Mesothelial cell of epicardium (in vitro differentiated cells): ENCODE results near the gene ELF4. TPM values are rescaled to one million over a fixed set of nuclear protein-coding genes. Genes with fewer than 3 reads are reported as not detected.

ENCODE experiments used
- DNase-seq, 2 experiments: peaks; one replicate each; pipeline ENCODE4 v3.0.0; 2021; ENCODE audit warnings: low spot score in 2 of 2; ENCODE audit not compliant: unreplicated experiment in 2 of 2
- H3K27ac Mint-ChIP-seq: 2 replicates; pipeline ENCODE4 v1.8.0; 2021; ENCODE audit warnings: mixed read lengths
- H3K27me3 Mint-ChIP-seq: 2 replicates; pipeline ENCODE4 v1.8.0; 2021; ENCODE audit warnings: low read depth, mixed read lengths
- H3K36me3 Mint-ChIP-seq: 2 replicates; pipeline ENCODE4 v1.8.0; 2021; ENCODE audit warnings: mixed read lengths
- H3K4me1 Mint-ChIP-seq: 2 replicates; pipeline ENCODE4 v1.8.0; 2021; ENCODE audit warnings: mixed read lengths
- H3K4me3 Mint-ChIP-seq: 2 replicates; pipeline ENCODE4 v1.8.0; 2021; ENCODE audit warnings: mild to moderate bottlenecking, moderate library complexity, mixed read lengths
- H3K9me3 Mint-ChIP-seq: 2 replicates; pipeline ENCODE4 v1.8.0; 2021; ENCODE audit warnings: mixed read lengths
- total RNA-seq: library from RNA; stranded (reverse); gene quantifications from 3 replicates; pipeline ENCODE4 v1.2.1, GENCODE V29; 2021
- TF ChIP-seq, protein P1 (sequence below): fragments of 200-600 bp; sonication (generic); IDR thresholded peaks from one replicate; pipeline ENCODE4 v1.5.0; 2021; ENCODE audit warnings: antibody characterized with exemption; ENCODE audit not compliant: unreplicated experiment

The ELF4 gene
- total RNA-seq, 1 donor from 2014 or later = 22.9 TPM

DNA sequence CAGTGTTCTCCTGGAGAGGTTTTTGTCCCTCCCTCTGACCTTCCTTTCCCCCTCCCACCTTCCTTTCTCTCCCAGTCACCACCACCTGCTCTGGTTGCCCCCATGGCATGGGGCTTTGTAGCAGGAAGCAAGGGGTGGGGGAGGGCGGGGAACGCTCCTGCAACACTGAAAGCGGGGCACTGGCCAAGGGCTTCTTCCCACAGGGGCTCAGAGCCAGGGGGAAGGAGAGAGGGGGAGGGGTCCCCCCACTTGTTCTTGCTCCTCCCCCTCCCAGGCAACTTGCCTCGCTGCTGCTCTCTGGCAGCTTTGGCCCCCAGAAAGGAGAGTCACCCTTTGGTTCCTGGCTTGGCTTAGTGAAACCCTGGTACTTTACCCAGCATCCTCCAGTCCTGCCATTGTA lies 79.5 kb downstream of the ELF4 start:
- Mint-ChIP-seq H3K36me3 (peaks cover 29% of the 10 kb centered on the region), H3K27me3 (no peaks in the 10 kb centered on the region), H3K27ac (no peak overlapping the region), H3K9me3 (peaks cover 6% of the 10 kb centered on the region), H3K4me1 (no peaks in the 10 kb centered on the region), H3K4me3 (no peak overlapping the region)
- TF ChIP-seq, protein P1, sequence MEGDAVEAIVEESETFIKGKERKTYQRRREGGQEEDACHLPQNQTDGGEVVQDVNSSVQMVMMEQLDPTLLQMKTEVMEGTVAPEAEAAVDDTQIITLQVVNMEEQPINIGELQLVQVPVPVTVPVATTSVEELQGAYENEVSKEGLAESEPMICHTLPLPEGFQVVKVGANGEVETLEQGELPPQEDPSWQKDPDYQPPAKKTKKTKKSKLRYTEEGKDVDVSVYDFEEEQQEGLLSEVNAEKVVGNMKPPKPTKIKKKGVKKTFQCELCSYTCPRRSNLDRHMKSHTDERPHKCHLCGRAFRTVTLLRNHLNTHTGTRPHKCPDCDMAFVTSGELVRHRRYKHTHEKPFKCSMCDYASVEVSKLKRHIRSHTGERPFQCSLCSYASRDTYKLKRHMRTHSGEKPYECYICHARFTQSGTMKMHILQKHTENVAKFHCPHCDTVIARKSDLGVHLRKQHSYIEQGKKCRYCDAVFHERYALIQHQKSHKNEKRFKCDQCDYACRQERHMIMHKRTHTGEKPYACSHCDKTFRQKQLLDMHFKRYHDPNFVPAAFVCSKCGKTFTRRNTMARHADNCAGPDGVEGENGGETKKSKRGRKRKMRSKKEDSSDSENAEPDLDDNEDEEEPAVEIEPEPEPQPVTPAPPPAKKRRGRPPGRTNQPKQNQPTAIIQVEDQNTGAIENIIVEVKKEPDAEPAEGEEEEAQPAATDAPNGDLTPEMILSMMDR = no peak
- no peak for DNase-seq

DNA sequence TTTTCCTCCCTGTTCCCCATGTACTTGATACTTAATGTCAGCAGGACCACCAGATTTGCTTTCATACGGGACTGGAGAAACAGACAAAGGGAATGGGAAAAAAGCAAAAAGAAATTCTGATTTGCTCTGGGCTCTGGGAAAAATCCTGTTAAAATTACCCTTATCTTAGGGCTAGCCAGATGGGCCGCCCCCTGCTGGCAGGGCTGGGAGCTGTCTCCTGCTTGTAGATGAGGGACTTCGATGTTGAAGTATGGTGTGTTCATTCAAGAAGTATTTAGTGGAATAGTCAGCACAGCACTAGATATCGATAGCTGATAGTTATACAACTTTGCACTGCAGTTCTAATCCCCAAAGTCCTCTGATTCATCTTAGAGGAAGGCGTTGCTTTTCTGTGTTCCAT lies 82.1 kb downstream of the ELF4 start:
- TF ChIP-seq, protein P1 = peak; percentile 59
- Mint-ChIP-seq H3K36me3 (peaks cover 38% of the 10 kb centered on the region), H3K27me3 (no peaks in the 10 kb centered on the region), H3K4me3 (no peak overlapping the region), H3K9me3 (peaks cover 6% of the 10 kb centered on the region), H3K4me1 (no peaks in the 10 kb centered on the region), H3K27ac (no peak overlapping the region)
- DNase-seq = no peak

DNA sequence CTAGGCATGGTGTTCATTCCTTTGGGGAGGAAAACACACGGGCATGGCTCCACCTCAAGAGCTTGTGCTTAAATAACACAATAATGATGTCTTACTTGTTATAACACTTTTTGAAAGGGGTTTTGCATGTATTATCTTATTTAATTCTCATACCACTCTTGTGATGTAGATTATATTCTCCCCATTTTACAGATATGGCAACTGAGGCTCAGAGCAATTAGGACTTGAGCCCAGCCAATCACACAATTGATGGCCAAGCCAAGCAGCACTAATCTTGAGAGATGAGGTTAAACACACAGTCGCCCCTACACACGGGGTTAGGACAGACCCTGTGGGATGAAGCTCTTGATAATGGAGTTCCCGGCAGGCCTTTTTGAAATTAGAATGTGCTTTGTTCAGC lies 82.7 kb downstream of the ELF4 start:
- no peak for DNase-seq
- Mint-ChIP-seq H3K27me3 (no peaks in the 10 kb centered on the region), H3K9me3 (peaks cover 6% of the 10 kb centered on the region), H3K4me1 (no peaks in the 10 kb centered on the region), H3K4me3 (no peak overlapping the region), H3K36me3 (peaks cover 41% of the 10 kb centered on the region), H3K27ac (no peak overlapping the region)
- TF ChIP-seq, protein P1 = no peak

DNA sequence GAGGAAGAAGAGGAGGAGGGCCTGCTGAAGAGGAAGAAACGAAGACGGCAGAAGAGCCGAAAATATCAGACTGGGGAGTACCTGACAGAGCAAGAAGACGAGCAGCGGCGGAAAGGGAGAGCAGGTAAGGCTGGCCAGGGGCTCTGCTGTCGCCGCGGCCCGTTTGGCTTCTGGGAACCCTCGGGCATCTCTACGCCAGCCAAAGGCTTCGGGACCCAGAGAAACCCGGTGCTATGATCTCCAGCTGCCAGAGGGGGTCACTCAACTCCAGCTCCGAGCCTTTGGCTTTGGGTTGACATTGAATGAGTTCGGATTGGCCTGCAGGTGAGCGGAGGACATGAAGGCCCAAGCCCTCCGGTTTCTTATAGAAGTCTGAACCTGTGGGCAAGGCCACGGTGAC lies 85.0 kb downstream of the ELF4 start:
- no peaks in the 10 kb centered on the region for H3K27me3 Mint-ChIP-seq
- DNase-seq = no peak
- H3K4me3 Mint-ChIP-seq = no peak overlapping the region
- H3K9me3 Mint-ChIP-seq = no peaks in the 10 kb centered on the region
- H3K4me1 Mint-ChIP-seq = no peaks in the 10 kb centered on the region
- TF ChIP-seq, protein P1 = no peak
- H3K27ac Mint-ChIP-seq = no peak overlapping the region
- H3K36me3 Mint-ChIP-seq = peaks cover 30% of the 10 kb centered on the region

DNA sequence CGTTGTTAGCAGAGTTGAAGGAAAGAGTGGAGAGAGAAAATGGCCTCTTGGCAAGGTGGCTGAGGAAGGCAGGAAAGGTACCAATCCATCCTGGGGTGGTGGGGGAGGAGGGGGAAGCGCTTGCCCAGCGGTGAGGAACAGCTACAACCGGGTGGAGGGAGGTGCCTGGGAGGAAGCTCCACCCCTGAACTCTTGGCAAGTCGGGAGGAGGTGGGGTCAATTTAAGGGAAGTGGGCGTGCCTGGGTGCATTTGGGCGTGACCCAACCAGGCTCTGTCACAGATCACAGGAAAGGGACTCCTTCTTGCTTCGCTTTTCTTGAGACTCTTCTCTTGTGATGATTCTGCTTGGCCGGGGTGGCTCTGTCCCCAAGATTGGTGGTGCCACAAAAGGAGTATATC lies 86.2 kb downstream of the ELF4 start:
- H3K27ac Mint-ChIP-seq = no peak overlapping the region
- peaks cover 3% of the 10 kb centered on the region for H3K4me1 Mint-ChIP-seq
- no peaks in the 10 kb centered on the region for H3K9me3 Mint-ChIP-seq
- H3K36me3 Mint-ChIP-seq = peaks cover 26% of the 10 kb centered on the region
- H3K27me3 Mint-ChIP-seq = no peaks in the 10 kb centered on the region
- H3K4me3 Mint-ChIP-seq = no peak overlapping the region
- TF ChIP-seq, protein P1 = no peak
- DNase-seq = no peak

DNA sequence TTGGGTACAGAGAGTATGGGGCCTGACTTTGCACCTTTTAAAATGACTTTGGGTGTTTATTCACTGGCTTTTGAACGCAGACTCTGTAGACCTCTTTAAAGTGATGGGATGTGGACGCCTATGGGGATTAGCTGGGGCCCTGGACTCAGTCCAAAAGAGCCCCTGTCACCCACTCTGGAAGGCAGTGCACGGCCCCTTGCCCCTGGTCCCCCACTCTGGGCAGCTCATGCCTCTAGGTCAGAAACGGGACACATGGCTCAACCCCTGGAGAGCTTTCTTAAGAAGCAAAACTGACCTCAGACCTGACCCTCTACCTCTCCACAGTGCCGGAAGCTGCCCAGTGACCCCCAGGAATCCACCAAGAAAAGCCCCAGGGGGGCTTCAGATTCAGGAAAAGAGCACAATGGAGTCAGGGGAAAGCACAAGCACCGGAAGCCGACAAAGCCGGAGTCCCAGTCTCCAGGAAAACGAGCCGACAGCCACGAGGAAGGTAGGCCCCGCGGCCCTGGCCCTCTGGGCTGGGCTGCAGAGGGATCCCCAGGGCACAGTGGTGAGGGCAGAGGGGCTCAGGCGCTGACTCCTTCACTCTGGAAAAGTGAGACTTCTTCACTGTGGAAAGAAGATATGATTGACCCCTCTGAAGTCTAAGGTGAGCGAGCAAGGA lies 89.5 kb downstream of the ELF4 start:
- Mint-ChIP-seq H3K36me3 (peaks cover 26% of the 10 kb centered on the region), H3K4me1 (peaks cover 5% of the 10 kb centered on the region), H3K27ac (no peak overlapping the region), H3K9me3 (no peaks in the 10 kb centered on the region), H3K4me3 (no peak overlapping the region), H3K27me3 (no peaks in the 10 kb centered on the region)
- no peak for DNase-seq
- TF ChIP-seq, protein P1 = no peak
